ENCODE measurements around the gene RCL1. TPM values are rescaled to one million over a fixed set of nuclear protein-coding genes. Genes with fewer than 3 reads are reported as not detected.

Gene RCL1
- total RNA-seq, 1 experiment from 2014 or later = 34.4 TPM

GRCh38 chr9:4852419-4852818 is 59.7 kb downstream of the RCL1 start:
- Histone ChIP-seq H2AK5ac (ENCODE audit: insufficient read length, low read length) (no peak overlapping the region), H3K56ac (ENCODE audit: insufficient read length, low read depth, low read length) (no peak overlapping the region), H3K27me3 (ENCODE audit: insufficient read depth, low read length) (no peaks in the 10 kb centered on the region), H3T11ph (ENCODE audit: low read length) (no peak overlapping the region), H4K91ac (ENCODE audit: insufficient read length, low read depth, low read length) (no peak overlapping the region), H3K4me1 (ENCODE audit: insufficient read depth, low read length) (no peaks in the 10 kb centered on the region), H3K14ac (ENCODE audit: insufficient read depth, low read length) (no peak overlapping the region), H4K20me1 (ENCODE audit: control insufficient read depth, insufficient read depth, insufficient read length) (no peaks in the 10 kb centered on the region), H2AFZ (ENCODE audit: low read length) (no peak overlapping the region), H3K79me1 (ENCODE audit: insufficient read depth, low read depth, low read length, poor library complexity, severe bottlenecking) (no peaks in the 10 kb centered on the region), H3K27ac (ENCODE audit: insufficient read length, low read depth, low read length) (no peak overlapping the region), H4K5ac (ENCODE audit: insufficient read length, low read depth, low read length) (no peak overlapping the region), H2BK12ac (ENCODE audit: insufficient read length, low read depth, low read length) (no peak overlapping the region), H3K79me2 (ENCODE audit: insufficient read depth, low read length) (no peaks in the 10 kb centered on the region; the same call in 1 of the 2 replicates), H4K8ac (replicated peaks; ENCODE audit: insufficient read length, low read depth, low read length) (no peak overlapping the region), H2BK5ac (ENCODE audit: insufficient read length, low read length) (no peak overlapping the region), H3K4ac (ENCODE audit: low read depth, low read length) (no peak overlapping the region), H2BK120ac (ENCODE audit: low read depth, low read length, poor library complexity, severe bottlenecking) (no peak overlapping the region), H3K23me2 (ENCODE audit: insufficient read length, low read depth, low read length, poor library complexity, severe bottlenecking) (no peaks in the 10 kb centered on the region), H2BK20ac (ENCODE audit: low read depth, low read length, poor library complexity, severe bottlenecking) (no peak overlapping the region), H3K4me2 (ENCODE audit: insufficient read depth, insufficient read length, low read length) (no peak overlapping the region), H3K18ac (ENCODE audit: insufficient read length, low read depth, low read length) (no peak overlapping the region), H3K23ac (ENCODE audit: insufficient read length, low read depth, low read length) (no peak overlapping the region), H3K9ac (ENCODE audit: extremely low read depth, insufficient read length, low read length) (no peak overlapping the region), H2BK15ac (ENCODE audit: low read depth, low read length) (no peak overlapping the region), H3K9me3 (ENCODE audit: control insufficient read depth, low read depth, low read length) (no peaks in the 10 kb centered on the region)
- no peak overlapping the region for H3K4me3 Mint-ChIP-seq
- TF ChIP-seq CTCF (conservative IDR thresholded peaks at IDR 0.05) = no peak
- H3K36me3 Mint-ChIP-seq (ENCODE audit: insufficient read depth in 1 of 3, low read depth in 3 of 3) = peaks cover 20 to 45% (median 24%) of the 10 kb centered on the region in 3 experiments; a peak in 6 of 7 replicates
- DNase-seq = no peak
- WGBS (ENCODE audit: extremely low coverage, insufficient read length, low lambda C conversion rate) = no CpG with 5 or more reads among the region's 6 CpGs
- peaks cover 0 to 5% of the 10 kb centered on the region in 2 experiments; a peak in 3 of 4 replicates for H3K4me1 Mint-ChIP-seq
- no peaks in the 10 kb centered on the region for H3K27me3 Mint-ChIP-seq (ENCODE audit: low read depth)
- 0 out of 7 replicates have a peak overlapping the region, but pooled peaks of 1 of the 3 experiments have one; percentile 31 for H3K27ac Mint-ChIP-seq
- H3K9me3 Mint-ChIP-seq = no peaks in the 10 kb centered on the region
